AG09309 (cell line): ENCODE results near the gene CLTCL1.
"Not testable (repeated sequence)": the region's sequence is repeated elsewhere in the genome, so short reads cannot be mapped to it uniquely, and the experiment has no call there.

ENCODE experiments used
- DNase-seq: peaks from one replicate; pipeline ENCODE4 v3.0.0-alpha.2; 2010; ENCODE audit warnings: low read depth
- H3K4me3 ChIP-seq: 2 replicates; pipeline ENCODE4 v1.5.1; 2011; ENCODE audit warnings: mild to moderate bottlenecking, low read depth, low read length, moderate library complexity; ENCODE audit not compliant: control insufficient read depth
- CTCF ChIP-seq: IDR thresholded peaks from 2 replicates; pipeline ENCODE4 v1.5.1; 2011; ENCODE audit warnings: mild to moderate bottlenecking, low read depth, low read length, inconsistent platforms; ENCODE audit not compliant: insufficient read depth, control insufficient read depth; ENCODE audit errors: missing control alignments

The CLTCL1 gene

GRCh38 chr22:19206287-19206686, 85.2 kb downstream of the CLTCL1 start:
- DNase-seq = no peak
- H3K4me3 ChIP-seq = no peak overlapping the region
- no peak for TF ChIP-seq CTCF

GRCh38 chr22:19204640-19205039, 86.9 kb downstream of the CLTCL1 start:
- TF ChIP-seq CTCF = no peak
- no peak overlapping the region for H3K4me3 ChIP-seq
- DNase-seq = no peak

DNA sequence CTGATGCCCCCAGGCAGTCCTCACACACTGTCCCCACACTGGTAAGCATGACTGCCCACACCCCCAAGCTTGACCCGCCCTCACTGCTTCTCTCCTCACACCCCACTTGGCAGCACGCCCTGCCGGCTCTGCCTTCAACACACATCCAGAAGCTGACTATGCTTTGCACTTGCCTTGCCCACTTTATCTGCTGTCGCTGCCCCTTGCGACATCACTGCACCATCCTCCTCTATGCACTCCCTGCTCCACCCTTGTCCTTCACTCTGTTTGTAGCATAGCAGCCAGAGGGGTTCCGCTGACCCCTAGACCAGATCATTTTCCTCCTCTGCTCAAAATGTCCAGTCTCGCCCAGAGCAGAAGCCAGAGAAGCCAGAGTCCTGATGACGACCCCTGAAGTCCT, 87.7 kb downstream of the CLTCL1 start:
- TF ChIP-seq CTCF = no peak
- DNase-seq = no peak

DNA sequence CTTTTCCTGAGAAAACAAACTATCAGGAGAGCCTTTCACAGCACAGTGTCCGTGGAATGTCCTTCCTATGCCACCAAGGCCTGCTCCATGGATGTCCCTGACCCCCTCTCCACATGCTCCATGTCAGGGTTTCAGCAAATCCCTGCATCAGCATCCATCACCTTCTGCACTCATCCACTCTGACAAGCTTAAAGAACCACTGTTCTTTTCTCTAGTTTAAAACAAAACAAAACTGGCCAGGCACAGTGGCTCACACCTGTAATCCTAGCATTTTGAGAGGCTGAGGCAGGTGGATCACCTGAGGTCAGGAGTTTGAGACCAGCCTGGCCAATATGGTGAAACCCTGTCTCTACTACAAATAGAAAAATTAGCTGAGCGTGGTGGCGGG, 88.7 kb downstream of the CLTCL1 start:
- DNase-seq = not testable (repeated sequence)

More for the DNA sequence above, 87.7 kb downstream of the CLTCL1 start:
- no peak overlapping the region for H3K4me3 ChIP-seq

GRCh38 chr22:19201869-19202798, 89.4 kb downstream of the CLTCL1 start:
- TF ChIP-seq CTCF = no peak
- DNase-seq = no peak
- no peak overlapping the region for H3K4me3 ChIP-seq

More for the DNA sequence above, 88.7 kb downstream of the CLTCL1 start:
- H3K4me3 ChIP-seq = not testable (repeated sequence)

DNA sequence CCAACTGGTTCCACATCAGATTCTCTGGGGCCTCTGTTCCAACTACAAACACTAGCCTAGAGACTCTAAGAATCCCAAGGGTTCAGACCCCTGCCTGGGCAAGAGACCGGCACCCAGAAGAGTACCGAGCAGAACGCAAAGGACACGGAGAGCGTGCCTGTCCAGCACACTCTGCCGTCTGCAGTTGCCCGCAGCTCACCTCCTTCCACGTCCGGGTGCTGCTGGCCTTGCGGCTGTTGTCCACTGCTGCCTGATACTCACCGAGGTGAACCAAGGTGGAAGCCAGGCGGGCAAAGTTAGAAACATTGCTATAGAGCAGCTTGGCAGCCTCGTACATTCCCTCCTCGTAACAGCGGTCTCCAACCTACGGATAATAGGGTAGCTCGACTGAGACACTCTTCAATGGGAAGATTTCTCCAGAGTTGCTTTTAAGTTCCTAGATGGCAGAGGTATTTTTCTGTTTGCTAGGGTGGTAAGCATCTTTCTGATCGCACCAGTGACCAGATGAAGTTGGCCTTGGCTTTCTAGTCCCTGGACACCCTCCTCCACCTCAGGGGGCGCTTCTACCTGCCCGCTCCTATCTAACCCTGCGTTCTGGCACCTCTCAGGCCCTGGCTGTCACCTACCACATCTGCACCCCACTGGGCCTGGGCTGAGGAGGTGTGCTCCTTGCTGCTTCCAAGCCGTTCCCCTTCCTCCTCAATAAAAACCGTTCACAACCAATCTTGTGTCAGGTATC, 90.2 kb downstream of the CLTCL1 start:
- TF ChIP-seq CTCF = no peak
- no peak for DNase-seq
- H3K4me3 ChIP-seq = no peak overlapping the region

GRCh38 chr22:19199479-19199878, 92.0 kb downstream of the CLTCL1 start:
- TF ChIP-seq CTCF = no peak
- DNase-seq = no peak

More at GRCh38 chr22:19199479-19199878, 92.0 kb downstream of the CLTCL1 start:
- no peak overlapping the region for H3K4me3 ChIP-seq
